H1 (cell line): ENCODE measurements around the gene CRYBA4. TPM values are rescaled to one million over a fixed set of nuclear protein-coding genes. Genes with fewer than 3 reads are reported as not detected.

Experiments
- CHD1 ChIP-seq: IDR thresholded peaks from 2 replicates; pipeline ENCODE4 v1.6.1; 2012; ENCODE audit warnings: low read depth, low read length, improper control_type of control experiment
- CREB1 ChIP-seq: IDR thresholded peaks from 2 replicates; pipeline ENCODE4 v1.6.1; 2012; ENCODE audit warnings: inconsistent platforms
- HDAC2 ChIP-seq, 2 experiments: fragments of 300-600 bp in 1 of 2; sonication (generic) in 1 of 2; IDR thresholded peaks; 2 replicates each; pipeline ENCODE4 v1.6.1; 2011 to 2012; ENCODE audit warnings: low read depth in 2 of 2, low read length in 2 of 2, mild to moderate bottlenecking in 2 of 2, moderate library complexity in 2 of 2, borderline replicate concordance in 1 of 2, inconsistent platforms in 1 of 2
- JUN ChIP-seq: IDR thresholded peaks from 2 replicates; pipeline ENCODE4 v1.6.1; 2011; ENCODE audit warnings: low read depth, mild to moderate bottlenecking, improper control_type of control experiment, low read length
- POU5F1 ChIP-seq: IDR thresholded peaks from 2 replicates; pipeline ENCODE4 v1.6.1; 2011; ENCODE audit warnings: low read depth, mild to moderate bottlenecking, low read length, moderate library complexity
- RFX5 ChIP-seq: IDR thresholded peaks from 2 replicates; pipeline ENCODE4 v1.6.1; 2011; ENCODE audit warnings: low read depth, low read length, improper control_type of control experiment, borderline replicate concordance
- RNF2 ChIP-seq: fragments of 200-900, 300-1000 bp; sonication (generic); IDR thresholded peaks from 2 replicates; pipeline ENCODE4 v1.7.1; 2016; ENCODE audit warnings: borderline replicate concordance, low read depth, mild to moderate bottlenecking, antibody characterized with exemption, low read length; ENCODE audit not compliant: poor library complexity, severe bottlenecking; ENCODE audit errors: missing control alignments
- polyA plus RNA-seq, 7 experiments: library from polyadenylated mRNA; depleted of rRNA in 3 of 7; stranded (reverse) in 5 of 7; unstranded in 2 of 7; fragments of >200 nt in 5 of 7; fragments of 200-250 nt in 2 of 7; gene quantifications; 1 replicate in 5 of 7; 2 replicates in 1 of 7; 4 replicates in 1 of 7; pipeline versions ENCODE4 v1.2.1 to v1.2.3, GENCODE V29; 2011 to 2013; ENCODE audit warnings: missing spikeins in 2 of 7, mixed read lengths in 2 of 7
- total RNA-seq: library from RNA; stranded (reverse); fragmentation: NEBNext Ultra II Directional; extraction: Animal tissue kit (Norgen Biotek cat#: 25700); gene quantifications from 2 replicates; pipeline ENCODE4 v1.2.1, GENCODE V29; 2021
- TF ChIP-seq, protein P1 (sequence below): fragments of 300-600 bp; sonication (generic); IDR thresholded peaks from 2 replicates; pipeline ENCODE4 v1.7.1; 2012; ENCODE audit warnings: low read length, moderate library complexity, mild to moderate bottlenecking, inconsistent platforms; ENCODE audit not compliant: insufficient replicate concordance
- TF ChIP-seq, protein P2 (sequence below): IDR thresholded peaks from 2 replicates; pipeline ENCODE4 v1.6.1; 2012; ENCODE audit warnings: inconsistent platforms

The CRYBA4 gene
- total and polyA plus RNA-seq, 2 of the 8 experiments (the other 6 are each of a cell fraction or from before 2014, with no cell fraction given), result 0.67 to 3.1 TPM

DNA sequence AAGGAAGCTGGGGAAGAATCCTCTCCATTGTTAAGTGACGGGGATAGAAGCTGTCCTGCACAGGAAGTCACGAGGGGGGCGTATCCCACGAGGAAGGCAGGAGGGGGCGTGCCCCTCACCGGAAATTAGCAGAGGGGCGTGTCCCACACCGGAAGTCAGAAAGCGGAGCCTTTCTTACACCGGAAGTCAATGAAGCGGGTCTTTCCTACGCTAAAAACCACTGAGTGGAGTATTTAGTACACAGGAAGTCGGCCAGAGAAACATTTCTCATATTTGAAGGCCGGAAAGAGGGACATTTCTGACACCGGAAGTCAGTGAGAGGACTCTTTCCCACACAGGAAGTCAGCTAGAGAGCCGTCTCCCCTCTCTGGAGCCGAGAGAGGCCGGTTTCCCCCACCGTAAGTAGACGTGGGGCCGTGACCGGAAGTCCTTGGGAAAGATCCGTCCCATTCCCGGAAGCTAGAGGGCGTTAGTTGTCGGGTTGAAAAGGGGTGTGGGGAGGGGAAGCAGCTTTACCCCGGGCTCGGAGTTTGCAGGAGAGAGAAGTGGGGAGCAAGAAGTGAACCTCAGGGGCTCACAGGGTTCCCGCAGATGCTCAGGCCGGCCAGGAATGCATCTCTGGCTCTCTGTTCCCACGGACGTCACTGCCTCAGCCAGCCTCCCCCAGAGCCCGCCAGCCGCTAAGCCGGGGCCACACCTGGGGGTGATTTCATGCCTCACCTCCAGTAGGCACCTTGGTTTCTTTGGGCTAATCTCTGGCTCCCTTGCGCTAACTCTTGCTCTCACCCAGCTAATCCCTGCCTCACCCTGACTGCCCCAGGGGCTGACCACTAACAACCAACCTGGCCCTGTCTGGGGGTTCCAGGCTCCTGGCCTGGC lies 51.1 kb downstream of the CRYBA4 start (continued):
- TF ChIP-seq, protein P1, sequence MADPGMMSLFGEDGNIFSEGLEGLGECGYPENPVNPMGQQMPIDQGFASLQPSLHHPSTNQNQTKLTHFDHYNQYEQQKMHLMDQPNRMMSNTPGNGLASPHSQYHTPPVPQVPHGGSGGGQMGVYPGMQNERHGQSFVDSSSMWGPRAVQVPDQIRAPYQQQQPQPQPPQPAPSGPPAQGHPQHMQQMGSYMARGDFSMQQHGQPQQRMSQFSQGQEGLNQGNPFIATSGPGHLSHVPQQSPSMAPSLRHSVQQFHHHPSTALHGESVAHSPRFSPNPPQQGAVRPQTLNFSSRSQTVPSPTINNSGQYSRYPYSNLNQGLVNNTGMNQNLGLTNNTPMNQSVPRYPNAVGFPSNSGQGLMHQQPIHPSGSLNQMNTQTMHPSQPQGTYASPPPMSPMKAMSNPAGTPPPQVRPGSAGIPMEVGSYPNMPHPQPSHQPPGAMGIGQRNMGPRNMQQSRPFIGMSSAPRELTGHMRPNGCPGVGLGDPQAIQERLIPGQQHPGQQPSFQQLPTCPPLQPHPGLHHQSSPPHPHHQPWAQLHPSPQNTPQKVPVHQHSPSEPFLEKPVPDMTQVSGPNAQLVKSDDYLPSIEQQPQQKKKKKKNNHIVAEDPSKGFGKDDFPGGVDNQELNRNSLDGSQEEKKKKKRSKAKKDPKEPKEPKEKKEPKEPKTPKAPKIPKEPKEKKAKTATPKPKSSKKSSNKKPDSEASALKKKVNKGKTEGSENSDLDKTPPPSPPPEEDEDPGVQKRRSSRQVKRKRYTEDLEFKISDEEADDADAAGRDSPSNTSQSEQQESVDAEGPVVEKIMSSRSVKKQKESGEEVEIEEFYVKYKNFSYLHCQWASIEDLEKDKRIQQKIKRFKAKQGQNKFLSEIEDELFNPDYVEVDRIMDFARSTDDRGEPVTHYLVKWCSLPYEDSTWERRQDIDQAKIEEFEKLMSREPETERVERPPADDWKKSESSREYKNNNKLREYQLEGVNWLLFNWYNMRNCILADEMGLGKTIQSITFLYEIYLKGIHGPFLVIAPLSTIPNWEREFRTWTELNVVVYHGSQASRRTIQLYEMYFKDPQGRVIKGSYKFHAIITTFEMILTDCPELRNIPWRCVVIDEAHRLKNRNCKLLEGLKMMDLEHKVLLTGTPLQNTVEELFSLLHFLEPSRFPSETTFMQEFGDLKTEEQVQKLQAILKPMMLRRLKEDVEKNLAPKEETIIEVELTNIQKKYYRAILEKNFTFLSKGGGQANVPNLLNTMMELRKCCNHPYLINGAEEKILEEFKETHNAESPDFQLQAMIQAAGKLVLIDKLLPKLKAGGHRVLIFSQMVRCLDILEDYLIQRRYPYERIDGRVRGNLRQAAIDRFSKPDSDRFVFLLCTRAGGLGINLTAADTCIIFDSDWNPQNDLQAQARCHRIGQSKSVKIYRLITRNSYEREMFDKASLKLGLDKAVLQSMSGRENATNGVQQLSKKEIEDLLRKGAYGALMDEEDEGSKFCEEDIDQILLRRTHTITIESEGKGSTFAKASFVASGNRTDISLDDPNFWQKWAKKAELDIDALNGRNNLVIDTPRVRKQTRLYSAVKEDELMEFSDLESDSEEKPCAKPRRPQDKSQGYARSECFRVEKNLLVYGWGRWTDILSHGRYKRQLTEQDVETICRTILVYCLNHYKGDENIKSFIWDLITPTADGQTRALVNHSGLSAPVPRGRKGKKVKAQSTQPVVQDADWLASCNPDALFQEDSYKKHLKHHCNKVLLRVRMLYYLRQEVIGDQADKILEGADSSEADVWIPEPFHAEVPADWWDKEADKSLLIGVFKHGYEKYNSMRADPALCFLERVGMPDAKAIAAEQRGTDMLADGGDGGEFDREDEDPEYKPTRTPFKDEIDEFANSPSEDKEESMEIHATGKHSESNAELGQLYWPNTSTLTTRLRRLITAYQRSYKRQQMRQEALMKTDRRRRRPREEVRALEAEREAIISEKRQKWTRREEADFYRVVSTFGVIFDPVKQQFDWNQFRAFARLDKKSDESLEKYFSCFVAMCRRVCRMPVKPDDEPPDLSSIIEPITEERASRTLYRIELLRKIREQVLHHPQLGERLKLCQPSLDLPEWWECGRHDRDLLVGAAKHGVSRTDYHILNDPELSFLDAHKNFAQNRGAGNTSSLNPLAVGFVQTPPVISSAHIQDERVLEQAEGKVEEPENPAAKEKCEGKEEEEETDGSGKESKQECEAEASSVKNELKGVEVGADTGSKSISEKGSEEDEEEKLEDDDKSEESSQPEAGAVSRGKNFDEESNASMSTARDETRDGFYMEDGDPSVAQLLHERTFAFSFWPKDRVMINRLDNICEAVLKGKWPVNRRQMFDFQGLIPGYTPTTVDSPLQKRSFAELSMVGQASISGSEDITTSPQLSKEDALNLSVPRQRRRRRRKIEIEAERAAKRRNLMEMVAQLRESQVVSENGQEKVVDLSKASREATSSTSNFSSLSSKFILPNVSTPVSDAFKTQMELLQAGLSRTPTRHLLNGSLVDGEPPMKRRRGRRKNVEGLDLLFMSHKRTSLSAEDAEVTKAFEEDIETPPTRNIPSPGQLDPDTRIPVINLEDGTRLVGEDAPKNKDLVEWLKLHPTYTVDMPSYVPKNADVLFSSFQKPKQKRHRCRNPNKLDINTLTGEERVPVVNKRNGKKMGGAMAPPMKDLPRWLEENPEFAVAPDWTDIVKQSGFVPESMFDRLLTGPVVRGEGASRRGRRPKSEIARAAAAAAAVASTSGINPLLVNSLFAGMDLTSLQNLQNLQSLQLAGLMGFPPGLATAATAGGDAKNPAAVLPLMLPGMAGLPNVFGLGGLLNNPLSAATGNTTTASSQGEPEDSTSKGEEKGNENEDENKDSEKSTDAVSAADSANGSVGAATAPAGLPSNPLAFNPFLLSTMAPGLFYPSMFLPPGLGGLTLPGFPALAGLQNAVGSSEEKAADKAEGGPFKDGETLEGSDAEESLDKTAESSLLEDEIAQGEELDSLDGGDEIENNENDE, result no peak
- TF ChIP-seq, protein P2, sequence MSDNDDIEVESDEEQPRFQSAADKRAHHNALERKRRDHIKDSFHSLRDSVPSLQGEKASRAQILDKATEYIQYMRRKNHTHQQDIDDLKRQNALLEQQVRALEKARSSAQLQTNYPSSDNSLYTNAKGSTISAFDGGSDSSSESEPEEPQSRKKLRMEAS, result peak; percentile 64; the same call in 1 of the 2 replicates
- TF ChIP-seq POU5F1, result no peak
- TF ChIP-seq JUN, result no peak
- TF ChIP-seq CREB1, result no peak
- TF ChIP-seq RFX5, result no peak
- TF ChIP-seq CHD1, result no peak
- TF ChIP-seq RNF2, result no peak
- no peak; a peak in 1 of 4 replicates for TF ChIP-seq HDAC2 (IDR thresholded peaks at IDR 0.05; ENCODE audit: borderline replicate concordance in 1 of 2, low read depth in 2 of 2, low read length in 2 of 2)
